Tibial nerve (tissue), 4 donors: ENCODE results near the gene USP24. TPM values are rescaled to one million over a fixed set of nuclear protein-coding genes. Genes with fewer than 3 reads are reported as not detected.
A peak's percentile ranks its signal among the peaks of the same experiment; 100 is the strongest.

ENCODE experiments used
- DNase-seq, 2 donors: peaks; one replicate each; pipeline ENCODE4 v3.0.0-alpha.2; 2019; ENCODE audit warnings: low spot score in 2 of 2
- H3K27ac ChIP-seq, 4 donors: fragments of 200-600 bp; sonication (generic) in 3 of 4; one replicate each; pipeline ENCODE4 v1.5.1; 2017 to 2019; ENCODE audit warnings: mild to moderate bottlenecking in 1 of 4
- H3K27me3 ChIP-seq, 2 donors: fragments of 200-600 bp; sonication (generic) in 1 of 2; one replicate each; pipeline versions ENCODE4 v1.5.1 to v1.6.0; 2017 to 2019
- H3K36me3 ChIP-seq, 3 donors: fragments of 200-600 bp; sonication (generic); one replicate each; pipeline ENCODE4 v1.5.1; 2018 to 2019
- H3K4me1 ChIP-seq, 4 donors: fragments of 200-600 bp; sonication (generic) in 3 of 4; one replicate each; pipeline ENCODE4 v1.5.1; 2017 to 2019
- H3K4me3 ChIP-seq, 4 donors: fragments of 200-600 bp; sonication (generic) in 3 of 4; one replicate each; pipeline ENCODE4 v1.5.1; 2017 to 2019; ENCODE audit warnings: mild to moderate bottlenecking in 1 of 4, moderate library complexity in 1 of 4
- H3K9me3 ChIP-seq, 4 donors: fragments of 200-600 bp; sonication (generic) in 3 of 4; one replicate each; pipeline ENCODE4 v1.5.1; 2017 to 2019
- CTCF ChIP-seq, 5 experiments: fragments of 200-600 bp in 3 of 5; fragments of 450-650 bp in 2 of 5; sonication (generic) in 3 of 5; IDR thresholded peaks; one replicate each; pipeline ENCODE4 v1.5.1; 2016 to 2019; ENCODE audit warnings: antibody characterized with exemption in 5 of 5, mild to moderate bottlenecking in 3 of 5, moderate library complexity in 2 of 5
- EP300 ChIP-seq, 2 donors: sonication (generic); formaldehyde crosslinking; IDR thresholded peaks; one replicate each; pipeline ENCODE4 v1.6.1; 2017; ENCODE audit warnings: antibody characterized with exemption in 2 of 2, mild to moderate bottlenecking in 1 of 2
- POLR2A ChIP-seq, 2 donors: fragments of 450-650 bp; IDR thresholded peaks; one replicate each; pipeline ENCODE4 v1.6.1; 2017; ENCODE audit warnings: antibody characterized with exemption in 2 of 2, mild to moderate bottlenecking in 2 of 2, moderate library complexity in 2 of 2
- WGBS, 2 donors: methylation state at CpG; one replicate each; pipeline ENCODE4 v1.1.5; 2018; 5-methylcytosine and 5-hydroxymethylcytosine counted together
- total RNA-seq, 4 donors: library from RNA; depleted of rRNA; stranded (reverse); fragments of >200 nt; gene quantifications; one replicate each; pipeline ENCODE4 v1.1.0, GENCODE V29; 2016

The USP24 gene
- total RNA-seq, 4 donors from 2014 or later, result 46.8 to 63.8 (median 55.7) TPM

DNA sequence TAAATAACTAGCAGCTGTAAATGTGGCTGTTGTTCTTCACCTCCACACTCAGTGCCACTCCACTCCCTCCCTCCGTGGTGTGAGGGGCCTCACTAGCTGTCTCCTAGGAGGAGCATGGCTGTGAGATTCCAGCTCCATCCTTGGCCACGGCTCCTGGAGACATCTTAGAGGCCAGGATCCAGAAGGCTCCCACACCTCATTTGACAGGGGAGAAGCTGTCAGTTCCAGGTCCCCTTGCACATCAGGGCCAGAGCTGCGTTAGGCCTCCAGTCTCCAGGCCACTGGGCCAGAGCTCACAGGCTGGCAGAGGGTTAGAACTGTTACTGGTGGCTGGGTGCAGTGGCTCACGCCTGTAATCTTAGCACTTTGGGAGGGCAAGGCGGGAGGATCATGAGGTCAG is 160.8 kb downstream of the USP24 start:
- no peak overlapping the region for H3K27ac ChIP-seq
- no peak overlapping the region for H3K4me3 ChIP-seq
- DNase-seq, result no peak
- H3K27me3 ChIP-seq, result no peaks in the 10 kb centered on the region
- no peak for TF ChIP-seq CTCF (IDR thresholded peaks at IDR 0.05)
- TF ChIP-seq POLR2A (IDR thresholded peaks at IDR 0.05), result no peak
- TF ChIP-seq EP300 (IDR thresholded peaks at IDR 0.05), result no peak
- no peaks in the 10 kb centered on the region for H3K4me1 ChIP-seq
- no peaks in the 10 kb centered on the region for H3K36me3 ChIP-seq
- WGBS, 2 donors, result 87 to 91% methylated on average over 5 of the region's 5 CpGs
- H3K9me3 ChIP-seq, result no peaks in the 10 kb centered on the region

- peak in 1 of 2 donors; percentile 7 for TF ChIP-seq EP300 (IDR thresholded peaks at IDR 0.05)
- TF ChIP-seq POLR2A (IDR thresholded peaks at IDR 0.05), result no peak
- TF ChIP-seq CTCF (IDR thresholded peaks at IDR 0.05), result no peak
- Histone ChIP-seq H3K4me3 (no peak overlapping the region), H3K27me3 (no peaks in the 10 kb centered on the region), H3K9me3 (no peaks in the 10 kb centered on the region), H3K27ac (no peak overlapping the region), H3K4me1 (no peaks in the 10 kb centered on the region), H3K36me3 (no peaks in the 10 kb centered on the region)
- DNase-seq, result peak in 1 of 2 donors; percentile 20
- 46 to 67% methylated on average over 4 to 7 of the region's 7 CpGs for WGBS, 2 donors
Measured at GRCh38 chr1:55053265-55053954, 161.8 kb downstream of the USP24 start.

DNA sequence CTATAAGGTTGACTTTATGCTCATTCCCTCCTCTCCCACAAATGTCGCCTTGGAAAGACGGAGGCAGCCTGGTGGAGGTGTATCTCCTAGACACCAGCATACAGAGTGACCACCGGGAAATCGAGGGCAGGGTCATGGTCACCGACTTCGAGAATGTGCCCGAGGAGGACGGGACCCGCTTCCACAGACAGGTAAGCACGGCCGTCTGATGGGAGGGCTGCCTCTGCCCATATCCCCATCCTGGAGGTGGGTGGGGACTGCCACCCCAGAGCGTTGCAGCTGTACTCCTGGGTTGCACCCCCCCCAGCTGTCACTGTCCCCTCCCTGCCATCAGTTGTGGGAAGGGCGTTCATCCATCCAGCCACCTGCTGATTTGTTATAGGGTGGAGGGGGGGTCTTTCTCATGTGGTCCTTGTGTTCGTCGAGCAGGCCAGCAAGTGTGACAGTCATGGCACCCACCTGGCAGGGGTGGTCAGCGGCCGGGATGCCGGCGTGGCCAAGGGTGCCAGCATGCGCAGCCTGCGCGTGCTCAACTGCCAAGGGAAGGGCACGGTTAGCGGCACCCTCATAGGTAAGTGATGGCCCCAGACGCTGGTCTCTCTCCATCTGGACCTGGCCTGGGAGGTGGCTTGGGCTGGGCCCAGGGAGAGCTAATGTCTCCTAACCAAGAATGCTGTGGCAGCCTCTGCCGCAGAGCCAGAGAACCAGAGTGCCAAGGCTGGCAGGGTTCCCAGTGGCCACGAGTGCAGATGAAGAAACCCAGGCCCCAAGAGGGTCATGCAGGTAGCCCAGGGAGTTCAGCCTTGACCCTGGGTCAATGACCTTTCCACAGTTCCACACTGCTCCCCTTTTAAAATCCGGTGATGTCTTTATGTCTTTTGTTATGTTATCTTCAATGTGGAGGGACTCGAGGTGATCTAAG is 162.7 kb downstream of the USP24 start:
- Histone ChIP-seq H3K4me1 (no peaks in the 10 kb centered on the region), H3K27me3 (no peaks in the 10 kb centered on the region), H3K9me3 (no peaks in the 10 kb centered on the region), H3K4me3 (no peak overlapping the region), H3K27ac (no peak overlapping the region), H3K36me3 (no peaks in the 10 kb centered on the region)
- TF ChIP-seq POLR2A (IDR thresholded peaks at IDR 0.05), result no peak
- no peak for TF ChIP-seq CTCF (IDR thresholded peaks at IDR 0.05)
- TF ChIP-seq EP300 (IDR thresholded peaks at IDR 0.05), result no peak
- DNase-seq, result no peak
- WGBS, 2 donors, result 86 to 87% methylated on average over 25 to 29 of the region's 29 CpGs

- Histone ChIP-seq H3K27ac (no peak overlapping the region), H3K4me1 (no peaks in the 10 kb centered on the region), H3K9me3 (no peaks in the 10 kb centered on the region), H3K27me3 (no peaks in the 10 kb centered on the region), H3K36me3 (no peaks in the 10 kb centered on the region), H3K4me3 (no peak overlapping the region)
- 55 to 68% methylated on average over 9 of the region's 9 CpGs for WGBS, 2 donors
- DNase-seq, result no peak
- no peak for TF ChIP-seq POLR2A (IDR thresholded peaks at IDR 0.05)
- no peak for TF ChIP-seq EP300 (IDR thresholded peaks at IDR 0.05)
- no peak for TF ChIP-seq CTCF (IDR thresholded peaks at IDR 0.05)
Measured at GRCh38 chr1:55051621-55052020, 163.5 kb downstream of the USP24 start.

GRCh38 chr1:55051169-55051568 is 164.0 kb downstream of the USP24 start:
- Histone ChIP-seq H3K27ac (no peak overlapping the region), H3K36me3 (no peaks in the 10 kb centered on the region), H3K9me3 (no peaks in the 10 kb centered on the region), H3K4me1 (no peaks in the 10 kb centered on the region), H3K27me3 (no peaks in the 10 kb centered on the region), H3K4me3 (no peak overlapping the region)
- no peak for DNase-seq
- TF ChIP-seq POLR2A (IDR thresholded peaks at IDR 0.05), result no peak
- TF ChIP-seq EP300 (IDR thresholded peaks at IDR 0.05), result no peak
- TF ChIP-seq CTCF (IDR thresholded peaks at IDR 0.05), result no peak
- 94 to 95% methylated on average over 5 of the region's 5 CpGs for WGBS, 2 donors
